NCI-H1105 treated with DMSO at 0.1 percent for 48 hours (cell line): ENCODE results near the gene PFKL.
A peak's percentile ranks its signal among the peaks of the same experiment; 100 is the strongest.
"Not testable (repeated sequence)": the region's sequence is repeated elsewhere in the genome, so short reads cannot be mapped to it uniquely, and the experiment has no call there.

Source experiments
- DNase-seq: peaks from one replicate; lab custom pipeline; 2025; lab: John Stamatoyannopoulos, UW

Gene PFKL

DNA sequence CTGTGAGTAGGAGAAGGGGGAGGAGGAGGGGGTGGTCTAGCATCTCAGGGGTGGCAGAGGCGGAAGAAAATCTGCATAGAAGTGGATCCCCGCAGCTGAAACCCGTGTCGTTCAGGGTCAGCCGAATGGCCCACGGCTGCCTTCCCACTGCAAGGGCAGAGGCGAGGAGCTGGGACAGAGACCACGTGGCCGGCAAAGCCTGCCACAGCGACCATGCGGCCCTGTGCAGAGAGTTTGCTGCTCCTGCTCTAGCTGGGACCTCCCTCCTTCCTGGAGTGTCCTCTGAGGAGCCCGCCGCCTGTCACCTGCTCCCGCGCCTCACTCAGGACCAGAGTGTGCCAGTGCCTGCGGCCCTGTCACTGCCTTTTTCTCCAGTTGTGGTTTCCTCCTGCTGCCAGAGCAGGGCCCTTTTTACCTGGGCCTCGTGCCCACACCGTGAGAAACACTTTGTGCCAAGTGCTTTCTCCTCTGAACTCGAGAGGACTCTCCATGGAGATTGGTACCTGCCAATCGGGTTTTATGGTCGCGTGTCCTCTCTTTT lies 48.1 kb downstream of the PFKL start:
- peak; percentile 83 for DNase-seq

DNA sequence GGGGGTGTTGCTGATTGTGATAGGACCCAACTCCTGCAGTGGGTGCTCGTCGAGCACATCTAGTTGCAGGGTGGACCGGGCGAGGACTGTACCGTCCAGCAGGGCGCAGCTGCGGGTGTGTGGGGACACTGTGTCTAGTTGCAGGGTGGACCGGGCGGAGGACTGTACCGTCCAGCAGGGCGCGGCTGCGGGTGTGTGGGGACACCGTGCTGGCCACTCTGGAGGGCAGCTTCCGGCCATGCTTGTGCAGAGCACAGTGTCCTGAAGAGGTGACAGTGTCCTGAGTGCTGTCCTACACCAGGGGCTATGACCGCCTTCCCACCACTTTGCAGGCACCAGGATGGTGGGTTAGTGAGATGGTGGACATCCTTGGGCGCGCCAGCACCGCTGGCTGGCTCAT lies 49.0 kb downstream of the PFKL start:
- no peak for DNase-seq

GRCh38 chr21:44349416-44349846 lies 49.6 kb downstream of the PFKL start:
- DNase-seq = no peak

GRCh38 chr21:44349847-44350772 lies 50.3 kb downstream of the PFKL start:
- DNase-seq = no peak

GRCh38 chr21:44350773-44351481 lies 51.1 kb downstream of the PFKL start:
- DNase-seq = no peak

DNA sequence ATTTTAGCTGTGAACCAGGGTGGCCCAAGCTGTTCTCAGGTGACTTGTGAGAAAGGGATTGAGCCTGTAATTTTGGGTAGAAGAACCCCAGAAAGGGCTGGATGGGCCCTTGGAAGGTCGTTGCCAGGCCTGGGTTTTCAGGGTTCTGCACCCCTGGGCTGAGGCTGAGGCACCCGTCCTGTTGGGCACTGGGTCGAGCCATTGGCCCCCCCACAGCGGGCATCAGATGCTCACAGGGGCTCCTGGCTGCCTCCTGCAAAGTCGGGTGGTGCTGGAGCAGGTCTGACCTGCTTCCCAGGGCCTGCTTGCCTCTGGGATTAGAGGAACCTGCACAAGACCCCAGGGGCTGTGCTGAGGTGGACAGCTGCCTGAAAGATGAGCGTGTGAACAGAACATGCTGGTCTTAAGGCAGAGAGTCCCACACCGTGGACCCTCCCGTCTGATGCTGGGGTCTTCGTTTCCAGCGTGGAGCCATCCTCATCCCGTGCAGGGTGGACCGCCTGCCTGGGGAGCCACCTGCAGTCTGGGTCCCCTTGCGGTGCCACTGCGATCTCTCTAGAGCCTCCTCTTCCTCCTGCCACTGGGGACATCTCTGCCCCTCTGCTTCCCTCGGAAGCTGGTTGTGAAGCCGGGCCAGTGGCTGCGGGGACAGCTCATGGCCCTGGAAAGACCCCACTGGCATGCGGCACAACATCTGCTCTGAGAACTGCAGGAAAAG lies 51.8 kb downstream of the PFKL start:
- no peak for DNase-seq

GRCh38 chr21:44352253-44352860 lies 52.5 kb downstream of the PFKL start:
- no peak for DNase-seq

DNA sequence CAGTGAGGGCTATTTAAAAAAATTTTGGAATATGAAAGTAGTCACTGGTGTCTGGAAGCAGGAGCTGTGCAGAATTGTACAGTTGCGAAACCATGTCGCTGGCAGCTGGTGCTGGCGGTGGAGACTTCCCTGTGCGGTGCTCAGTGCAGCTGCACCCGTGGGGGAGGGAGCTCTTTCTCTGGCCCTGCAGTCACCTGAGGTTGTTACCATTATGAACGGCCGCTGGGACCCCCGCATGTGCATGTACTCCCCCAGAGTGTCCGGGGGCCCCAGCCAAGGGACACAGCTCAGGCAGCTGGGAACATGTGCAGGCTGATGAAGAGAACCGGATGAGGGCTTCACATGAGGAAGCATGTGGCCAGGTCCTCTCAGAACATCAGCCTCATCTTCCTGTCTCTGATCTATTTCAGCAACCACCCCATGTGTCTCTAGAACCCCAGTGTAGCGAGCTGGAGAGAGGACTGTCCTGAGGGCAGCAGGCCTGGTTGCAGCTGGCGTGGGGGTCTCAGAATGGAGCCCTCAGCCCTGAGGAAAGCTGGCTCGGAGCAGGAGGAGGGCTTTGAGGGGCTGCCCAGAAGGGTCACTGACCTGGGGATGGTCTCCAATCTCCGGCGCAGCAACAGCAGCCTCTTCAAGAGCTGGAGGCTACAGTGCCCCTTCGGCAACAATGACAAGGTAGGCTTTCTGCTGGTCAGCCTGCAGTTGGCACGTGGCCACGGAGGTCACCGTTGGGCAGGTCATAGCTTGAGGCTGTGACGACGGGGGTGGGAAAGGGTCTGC lies 53.5 kb downstream of the PFKL start, which contains the start of gene TRPM2:
TSS of gene TRPM2 (plus strand) at position 431 of the 780 bp plus-strand sequence. CDS start at position 511, 80 bp downstream.
- DNase-seq = no peak

- DNase-seq = no peak
Measured at GRCh38 chr21:44354001-44354405, 54.1 kb downstream of the PFKL start.

DNA sequence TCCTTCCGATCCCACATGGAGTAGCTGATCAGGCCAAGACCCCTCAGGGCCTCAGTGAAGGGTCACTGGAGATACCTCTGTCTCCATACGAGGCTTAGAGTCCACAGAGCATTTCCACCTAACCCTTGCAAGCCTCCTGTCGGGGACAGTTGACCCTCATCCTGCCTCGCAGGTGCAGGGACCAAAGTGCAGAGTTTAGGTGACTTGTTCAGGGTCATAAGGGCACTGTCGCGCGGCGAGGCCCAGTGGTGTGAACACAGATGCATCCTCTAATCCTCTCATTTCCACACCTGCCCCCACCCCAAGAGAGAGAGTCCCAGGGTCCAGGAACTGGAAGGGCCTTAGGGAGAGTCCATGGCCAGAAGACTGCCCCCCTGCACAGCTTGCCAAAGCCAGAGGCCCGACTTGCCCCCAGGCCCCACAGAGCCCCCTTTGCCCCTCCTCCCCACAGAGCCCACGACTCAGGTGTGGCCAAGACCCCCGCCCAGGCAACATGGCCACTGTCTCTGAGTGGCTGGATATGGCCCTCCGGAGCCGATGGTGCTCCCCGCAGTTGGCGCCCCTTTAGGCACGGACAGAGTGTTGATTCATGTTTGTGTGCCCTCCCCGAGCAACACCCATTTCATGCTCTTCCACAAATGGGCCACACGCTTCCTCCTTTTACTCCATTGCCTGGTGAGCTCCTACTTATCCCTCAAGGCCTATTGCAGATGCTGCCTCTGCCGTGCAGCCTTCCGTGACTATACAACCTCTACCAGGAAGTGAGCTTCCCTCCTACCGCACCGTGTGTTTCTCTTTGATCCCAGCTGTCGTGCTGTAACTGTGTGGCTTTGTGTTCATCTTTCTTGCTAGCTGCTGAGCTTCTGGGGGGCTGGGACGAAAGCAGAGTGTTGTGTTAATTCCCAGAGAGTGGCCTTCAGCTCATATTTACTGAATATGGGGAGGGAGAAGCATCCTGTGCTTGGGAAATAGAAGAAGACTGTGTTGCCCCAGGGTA lies 55.2 kb downstream of the PFKL start:
- no peak for DNase-seq

- DNase-seq = no peak
Measured at GRCh38 chr21:44356160-44356559, 56.3 kb downstream of the PFKL start.

DNA sequence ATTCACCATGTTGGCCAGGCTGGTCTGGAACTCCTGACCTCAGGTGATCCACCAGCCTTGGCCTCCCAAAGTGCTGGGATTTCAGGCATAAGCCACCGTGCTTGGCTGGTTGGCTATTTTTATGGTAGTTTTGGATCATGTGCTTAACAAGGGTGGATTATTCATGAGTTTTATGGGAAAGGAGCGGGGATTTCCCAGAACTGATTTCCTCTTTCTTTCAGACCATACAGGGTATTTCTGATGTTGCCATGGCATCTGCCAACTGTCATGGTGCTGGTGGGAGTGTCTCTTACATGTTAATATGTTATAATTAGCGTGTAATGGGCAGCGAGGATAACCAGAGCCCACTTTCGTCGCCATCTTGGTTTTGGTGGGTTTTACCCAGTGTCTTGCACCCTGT lies 56.8 kb downstream of the PFKL start:
- no peak for DNase-seq

DNA sequence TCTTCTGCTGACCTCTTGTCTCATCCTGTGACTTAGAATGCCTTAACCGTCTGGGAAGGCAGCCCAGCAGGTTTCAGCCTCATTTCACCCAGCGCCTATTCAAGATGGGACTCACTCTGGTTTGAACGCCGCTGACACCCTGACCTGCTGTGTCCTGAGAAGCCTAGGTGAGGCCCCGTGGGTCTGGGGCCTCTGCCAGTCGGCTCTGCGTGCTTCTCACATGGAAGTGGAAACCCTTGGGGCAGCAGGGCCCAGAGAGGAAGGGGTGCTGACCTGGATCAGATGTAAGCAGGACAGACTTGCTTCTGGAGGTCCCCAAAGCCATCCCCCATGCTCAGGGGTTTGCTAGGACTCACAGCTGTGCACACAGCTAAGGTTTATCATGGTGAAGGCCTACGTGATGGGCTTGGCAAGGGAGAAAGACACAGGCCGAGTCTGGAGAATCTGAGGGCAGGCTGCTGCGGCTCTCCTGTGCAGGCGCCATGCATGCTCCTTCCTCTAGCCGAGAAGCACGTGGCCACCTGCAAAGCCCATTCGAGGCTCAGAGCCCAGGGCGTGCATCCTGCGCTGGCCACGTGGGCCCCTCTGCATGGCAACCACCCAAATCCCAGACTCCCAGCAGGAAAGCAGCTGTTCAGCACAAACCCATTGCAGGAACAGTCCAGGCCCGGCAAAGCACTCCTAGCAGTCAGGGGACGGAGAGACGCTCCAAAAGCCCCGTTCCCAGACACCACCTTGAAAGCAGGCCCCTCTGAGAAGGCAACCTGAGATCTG lies 57.4 kb downstream of the PFKL start:
- no peak for DNase-seq

- no peak for DNase-seq
Measured at GRCh38 chr21:44359396-44359795, 59.5 kb downstream of the PFKL start.

- no peak for DNase-seq
Measured at GRCh38 chr21:44360159-44360558, 60.3 kb downstream of the PFKL start.

DNA sequence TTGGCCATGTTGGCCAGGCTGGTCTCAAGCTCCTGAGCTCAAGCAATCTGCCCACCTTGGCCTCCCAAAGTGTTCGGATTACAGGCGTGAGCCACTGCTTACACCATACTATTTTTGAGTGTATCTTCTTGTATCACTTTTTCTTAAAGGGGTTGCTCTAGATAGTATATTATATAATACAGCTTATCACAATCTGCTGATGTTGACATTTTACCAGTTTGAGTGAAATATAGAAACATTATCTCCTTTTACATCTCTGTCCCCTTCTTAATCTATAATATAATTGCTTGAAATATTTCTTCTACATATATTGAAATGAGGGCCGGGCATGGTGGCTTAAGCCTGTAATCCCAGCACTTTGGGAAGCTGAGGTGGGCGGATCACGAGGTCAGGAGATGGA lies 62.0 kb downstream of the PFKL start:
- not testable (repeated sequence) for DNase-seq

DNA sequence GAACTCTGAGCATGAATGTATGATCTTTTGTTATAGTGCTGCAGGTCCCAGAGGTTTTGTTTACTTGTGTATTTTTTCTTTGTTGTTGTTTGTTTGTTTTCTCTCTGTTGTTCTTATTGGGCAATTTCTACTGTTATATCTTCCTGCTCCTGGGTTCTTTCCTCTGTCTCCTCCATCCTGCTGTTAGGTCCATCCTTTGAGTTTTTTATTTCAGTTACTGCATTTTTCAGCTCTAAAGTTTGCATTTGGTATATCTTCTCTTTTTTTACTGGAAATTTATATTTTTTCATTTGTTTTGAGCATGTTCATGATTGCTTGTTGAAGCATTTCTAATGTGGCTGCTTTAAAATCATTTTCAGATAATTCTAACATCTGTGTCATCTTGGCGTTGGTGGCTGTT lies 63.4 kb downstream of the PFKL start:
- no peak for DNase-seq

DNA sequence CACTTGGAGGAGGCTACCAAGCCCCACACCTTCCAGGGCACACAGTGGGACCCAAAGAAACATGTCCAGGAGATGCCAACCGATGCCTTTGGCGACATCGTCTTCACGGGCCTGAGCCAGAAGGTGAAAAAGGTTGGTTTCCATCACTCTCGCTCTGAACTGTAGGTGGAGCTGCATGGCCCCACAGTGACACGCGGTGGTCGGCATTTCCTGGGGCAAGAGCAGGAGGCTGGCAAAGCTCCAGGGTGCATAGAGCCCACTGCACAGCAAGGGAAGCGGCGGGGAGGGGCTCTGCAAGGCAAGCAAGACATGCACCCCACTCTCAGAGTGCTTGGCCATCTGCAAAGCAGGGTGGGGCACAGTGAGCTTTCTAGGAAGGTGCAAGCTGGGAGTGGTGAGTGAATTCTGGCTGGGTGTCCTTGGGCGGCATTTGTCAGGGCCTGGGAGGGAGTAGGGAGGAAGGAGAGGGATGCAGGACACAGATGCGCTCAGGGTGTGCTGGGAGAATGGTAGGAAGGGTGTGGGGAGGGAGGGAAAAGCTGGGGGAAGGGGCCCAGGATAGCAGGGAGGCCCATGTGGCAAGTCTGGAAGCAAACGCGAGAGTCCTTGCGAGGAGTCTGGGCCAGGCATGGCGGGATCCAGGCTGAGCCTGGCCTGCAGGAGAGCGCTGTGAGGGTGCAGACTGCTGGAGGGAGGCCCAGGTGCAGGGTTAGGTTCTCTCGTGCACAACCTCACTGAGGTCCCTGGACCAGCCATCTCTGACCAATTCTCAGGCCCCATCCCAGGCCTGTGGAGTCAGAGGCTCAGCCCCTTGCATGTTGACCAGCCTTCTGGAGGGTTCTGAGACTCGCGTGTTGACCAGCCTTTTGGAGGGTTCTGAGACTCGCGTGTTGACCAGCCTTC lies 64.5 kb downstream of the PFKL start:
- DNase-seq = no peak
